GM18909 (cell line): ENCODE data around the gene FCRL5.
"Not testable (repeated sequence)": the region's sequence is repeated elsewhere in the genome, so short reads cannot be mapped to it uniquely, and the experiment has no call there.

Experiments used
- ATAC-seq: cut with Tn5 transposase; IDR thresholded peaks from one replicate; pipeline ENCODE4 v1.9.1; 2021; ENCODE audit warnings: mild to moderate bottlenecking; ENCODE audit not compliant: unreplicated experiment, poor library complexity

The FCRL5 gene

GRCh38 chr1:157551694-157552693 is at the start of gene FCRL5:
Gene FCRL5, minus strand, starts transcription at chr1:157552515. Its CDS starts 153 bp downstream, at chr1:157552362.
- ATAC-seq = peak; percentile 67

- ATAC-seq = no peak
Observed at GRCh38 chr1:157600236-157600635, 47.9 kb upstream of the FCRL5 start.

- peak; percentile 68 for ATAC-seq
Observed at GRCh38 chr1:157597959-157598667, 45.8 kb upstream of the FCRL5 start, which contains the start of gene FCRL4. Gene FCRL4, minus strand, starts transcription at chr1:157598085. Its CDS starts 141 bp downstream, at chr1:157597944.

- ATAC-seq = peak; percentile 59
Observed at GRCh38 chr1:157596384-157596783, 44.1 kb upstream of the FCRL5 start.

DNA sequence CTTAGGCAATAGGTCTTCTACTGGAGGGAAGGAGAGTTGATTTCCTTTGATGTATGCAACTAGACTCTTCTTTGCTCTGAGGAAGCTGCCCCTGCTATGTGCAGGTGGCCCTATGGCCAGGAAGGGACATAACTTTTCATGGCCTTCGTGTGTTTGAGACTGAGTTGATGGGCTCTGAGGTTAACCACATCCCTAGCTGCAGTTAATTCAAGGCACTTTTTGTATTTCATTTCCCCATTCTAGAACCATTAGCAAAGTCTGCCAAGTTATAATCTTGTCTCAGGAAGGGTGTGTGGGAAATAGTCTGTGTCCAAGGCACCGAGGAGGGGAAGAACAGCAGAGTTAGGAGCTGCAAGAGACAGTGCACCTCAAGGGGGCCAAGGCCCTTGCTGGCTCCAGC is 43.0 kb upstream of the FCRL5 start:
- ATAC-seq = peak; percentile 78

GRCh38 chr1:157585984-157586383 is 33.7 kb upstream of the FCRL5 start:
- no peak for ATAC-seq

- no peak for ATAC-seq
Observed at GRCh38 chr1:157584503-157584902, 32.2 kb upstream of the FCRL5 start.

DNA sequence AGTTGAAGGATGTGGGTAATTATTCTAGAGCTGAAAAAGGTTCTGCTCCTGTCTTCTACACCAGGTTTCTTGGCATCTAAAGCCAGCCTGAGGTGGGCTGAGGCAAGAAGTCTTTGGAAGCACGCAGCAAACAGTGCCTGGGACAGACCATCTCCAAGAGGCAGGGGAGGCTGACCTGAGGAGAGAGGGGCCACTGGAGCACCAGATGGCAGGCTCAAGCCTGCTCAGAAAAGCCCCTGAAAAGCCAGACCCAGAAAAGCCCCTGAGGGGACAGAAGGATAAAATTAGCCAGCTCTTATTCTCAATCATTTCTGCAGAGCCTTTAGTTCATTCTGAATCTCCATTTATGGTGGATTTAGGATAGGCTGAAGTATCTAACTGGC is 28.5 kb upstream of the FCRL5 start:
- no peak for ATAC-seq

GRCh38 chr1:157580179-157580827 is 28.0 kb upstream of the FCRL5 start:
- no peak for ATAC-seq

GRCh38 chr1:157577420-157577819 is 25.1 kb upstream of the FCRL5 start:
- no peak for ATAC-seq

- peak; percentile 69 for ATAC-seq
Observed at GRCh38 chr1:157575744-157576143, 23.4 kb upstream of the FCRL5 start.

DNA sequence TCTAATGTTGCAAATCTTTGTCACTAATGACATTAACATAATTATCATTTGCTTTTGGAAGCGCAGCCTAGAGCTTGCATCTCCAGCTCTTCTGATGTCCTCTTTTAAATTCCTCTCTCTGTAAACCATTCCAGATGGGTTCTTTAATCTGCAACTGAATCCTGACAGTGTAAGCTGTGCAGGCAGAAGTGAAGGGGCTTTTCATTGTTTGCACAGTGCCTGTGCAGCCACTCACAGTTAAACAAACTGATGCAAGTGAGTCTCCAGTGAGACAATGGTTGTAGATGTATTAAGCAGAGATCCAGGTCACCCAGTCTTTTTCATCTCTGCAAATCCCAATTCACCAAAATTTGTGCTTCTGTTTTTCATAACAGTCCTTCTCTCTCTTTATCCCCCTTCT is 22.5 kb upstream of the FCRL5 start:
- ATAC-seq = no peak

DNA sequence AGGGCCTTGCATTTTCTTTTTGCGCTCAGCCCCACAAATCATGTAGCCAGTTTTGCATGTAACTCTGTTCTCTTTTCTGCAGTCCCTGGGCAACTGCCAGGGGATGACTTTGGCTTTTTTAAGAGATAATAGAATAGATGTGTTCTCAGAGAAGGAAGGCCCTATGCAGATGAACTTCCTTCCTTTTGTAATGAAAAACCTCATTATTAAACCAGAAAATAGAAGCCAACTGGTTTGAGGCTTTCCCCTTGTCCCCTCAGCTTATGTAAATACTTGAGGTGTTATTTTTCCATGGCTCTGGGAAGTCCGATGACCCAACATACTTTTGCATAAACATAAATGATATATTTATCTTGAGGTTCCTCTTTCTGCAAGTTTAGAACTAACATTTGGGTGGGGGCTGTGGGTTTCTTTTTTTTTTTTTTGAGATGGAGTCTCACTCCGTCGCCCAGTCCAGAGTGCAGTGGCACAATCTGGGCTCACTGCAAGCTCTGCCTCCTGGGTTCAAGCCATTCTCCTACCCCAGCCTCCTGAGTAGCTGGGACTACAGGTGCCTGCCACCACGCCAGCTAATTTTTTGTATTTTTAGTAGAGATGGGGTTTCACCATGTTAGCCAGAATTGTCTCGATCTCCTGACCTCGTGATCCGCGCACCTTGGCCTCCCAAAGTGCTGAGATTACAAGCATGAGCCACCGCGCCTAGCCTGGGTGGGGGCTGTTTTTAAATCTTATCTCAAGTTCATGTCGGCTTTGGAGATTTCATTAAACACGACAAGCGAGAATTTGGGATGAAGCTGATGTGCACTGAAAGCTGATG is 14.4 kb upstream of the FCRL5 start:
- peak; percentile 31 for ATAC-seq

- peak; percentile 73 for ATAC-seq
Observed at GRCh38 chr1:157562515-157562914, 10.2 kb upstream of the FCRL5 start.

- no peak for ATAC-seq
Observed at GRCh38 chr1:157558119-157558518, 5.8 kb upstream of the FCRL5 start.

GRCh38 chr1:157548081-157548480 is 4.2 kb downstream of the FCRL5 start:
- ATAC-seq = not testable (repeated sequence)

GRCh38 chr1:157542676-157543075 is 9.6 kb downstream of the FCRL5 start:
- no peak for ATAC-seq

GRCh38 chr1:157540852-157541251 is 11.5 kb downstream of the FCRL5 start:
- ATAC-seq = no peak

GRCh38 chr1:157540160-157540748 is 12.1 kb downstream of the FCRL5 start:
- no peak for ATAC-seq
